HEK293T (cell line): ENCODE measurements around the gene ASGR1.

ENCODE experiments used
- ARNT ChIP-seq: fragments of 450-650 bp; IDR thresholded peaks from 2 replicates; pipeline ENCODE4 v1.6.1; 2017; ENCODE audit warnings: mild to moderate bottlenecking
- BHLHE40 ChIP-seq: fragments of 450-650 bp; IDR thresholded peaks from 2 replicates; pipeline ENCODE4 v1.6.1; 2016; ENCODE audit warnings: mild to moderate bottlenecking, moderate library complexity, borderline replicate concordance
- FOXA1 ChIP-seq: fragments of 450-650 bp; IDR thresholded peaks from 2 replicates; pipeline ENCODE4 v1.6.1; 2016; ENCODE audit warnings: mild to moderate bottlenecking
- FOXK2 ChIP-seq: fragments of 450-650 bp; IDR thresholded peaks from 2 replicates; pipeline ENCODE4 v1.6.1; 2016; ENCODE audit warnings: mild to moderate bottlenecking
- HDGF ChIP-seq: fragments of 450-650 bp; IDR thresholded peaks from 2 replicates; pipeline ENCODE4 v1.6.1; 2017; ENCODE audit warnings: antibody characterized with exemption, borderline replicate concordance
- L3MBTL2 ChIP-seq: fragments of 450-650 bp; conservative IDR thresholded peaks from 2 replicates; pipeline ENCODE4 v1.6.1; 2016; ENCODE audit warnings: mild to moderate bottlenecking
- LEF1 ChIP-seq: fragments of 450-650 bp; IDR thresholded peaks from 2 replicates; pipeline ENCODE4 v1.6.1; 2017; ENCODE audit warnings: mild to moderate bottlenecking, borderline replicate concordance
- SP1 ChIP-seq: fragments of 450-650 bp; IDR thresholded peaks from 2 replicates; pipeline ENCODE4 v1.6.1; 2017
- SUZ12 ChIP-seq: fragments of 450-650 bp; IDR thresholded peaks from 2 replicates; pipeline ENCODE4 v1.6.1; 2016; ENCODE audit warnings: mild to moderate bottlenecking
- TARDBP ChIP-seq: fragments of 450-650 bp; IDR thresholded peaks from 2 replicates; pipeline ENCODE4 v1.6.1; 2016
- TF ChIP-seq, protein P1 (sequence below): fragments of 450-650 bp; IDR thresholded peaks from 2 replicates; pipeline ENCODE4 v1.6.1; 2016

GRCh38 chr17:7205561-7205960 is 26.4 kb upstream of the ASGR1 start:
- TF ChIP-seq SUZ12: no peak
- TF ChIP-seq LEF1: no peak
- no peak for TF ChIP-seq SP1
- no peak for TF ChIP-seq HDGF
- TF ChIP-seq ARNT: no peak
- TF ChIP-seq L3MBTL2: no peak
- TF ChIP-seq, protein P1, sequence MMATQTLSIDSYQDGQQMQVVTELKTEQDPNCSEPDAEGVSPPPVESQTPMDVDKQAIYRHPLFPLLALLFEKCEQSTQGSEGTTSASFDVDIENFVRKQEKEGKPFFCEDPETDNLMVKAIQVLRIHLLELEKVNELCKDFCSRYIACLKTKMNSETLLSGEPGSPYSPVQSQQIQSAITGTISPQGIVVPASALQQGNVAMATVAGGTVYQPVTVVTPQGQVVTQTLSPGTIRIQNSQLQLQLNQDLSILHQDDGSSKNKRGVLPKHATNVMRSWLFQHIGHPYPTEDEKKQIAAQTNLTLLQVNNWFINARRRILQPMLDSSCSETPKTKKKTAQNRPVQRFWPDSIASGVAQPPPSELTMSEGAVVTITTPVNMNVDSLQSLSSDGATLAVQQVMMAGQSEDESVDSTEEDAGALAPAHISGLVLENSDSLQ: no peak
- no peak for TF ChIP-seq BHLHE40
- no peak for TF ChIP-seq FOXA1
- TF ChIP-seq TARDBP: no peak
- TF ChIP-seq FOXK2: no peak
